ENCODE results near the gene COL5A1.
"Not testable (repeated sequence)": the region's sequence is repeated elsewhere in the genome, so short reads cannot be mapped to it uniquely, and the experiment has no call there.

COL5A1 gene

DNA sequence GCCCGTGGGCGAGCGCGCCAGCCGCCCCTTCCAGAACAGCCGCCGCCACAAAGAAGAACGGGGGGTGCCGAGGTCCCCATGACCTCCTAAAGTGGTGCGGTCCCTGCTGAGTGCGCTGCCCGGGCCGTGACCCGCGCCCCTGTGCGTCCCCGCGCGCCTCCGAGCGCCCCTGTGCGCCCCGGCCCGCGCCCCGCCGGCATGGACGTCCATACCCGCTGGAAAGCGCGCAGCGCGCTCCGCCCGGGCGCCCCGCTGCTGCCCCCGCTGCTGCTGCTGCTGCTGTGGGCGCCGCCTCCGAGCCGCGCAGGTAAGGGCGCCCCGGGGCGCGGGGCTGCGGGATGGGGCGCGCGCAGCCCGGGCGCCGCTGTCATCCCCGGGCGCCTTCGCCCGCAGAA, 384 bp downstream of the COL5A1 start:
- no peaks in the 10 kb centered on the region for H3K36me3 ChIP-seq (ENCODE audit: control insufficient read depth, insufficient read depth, low read length)
- no peaks in the 10 kb centered on the region for H3K9me3 ChIP-seq (ENCODE audit: control insufficient read depth, low read length)
- peak overlapping the region; percentile 90 for H3K4me2 ChIP-seq (ENCODE audit: low read length)
- H3K27me3 ChIP-seq (ENCODE audit: control insufficient read depth, insufficient read depth, low read length) = no peaks in the 10 kb centered on the region
- no peak overlapping the region for H3K9ac ChIP-seq
- peak overlapping the region; percentile 59 for H3K4me3 ChIP-seq (ENCODE audit: low read depth, low read length)
- H3K27ac ChIP-seq = no peak overlapping the region
- no peaks in the 10 kb centered on the region for H3K4me1 ChIP-seq
- H3K79me2 ChIP-seq = no peaks in the 10 kb centered on the region
- peak overlapping the region; percentile 79 for H2AFZ ChIP-seq
- TF ChIP-seq, protein P1, sequence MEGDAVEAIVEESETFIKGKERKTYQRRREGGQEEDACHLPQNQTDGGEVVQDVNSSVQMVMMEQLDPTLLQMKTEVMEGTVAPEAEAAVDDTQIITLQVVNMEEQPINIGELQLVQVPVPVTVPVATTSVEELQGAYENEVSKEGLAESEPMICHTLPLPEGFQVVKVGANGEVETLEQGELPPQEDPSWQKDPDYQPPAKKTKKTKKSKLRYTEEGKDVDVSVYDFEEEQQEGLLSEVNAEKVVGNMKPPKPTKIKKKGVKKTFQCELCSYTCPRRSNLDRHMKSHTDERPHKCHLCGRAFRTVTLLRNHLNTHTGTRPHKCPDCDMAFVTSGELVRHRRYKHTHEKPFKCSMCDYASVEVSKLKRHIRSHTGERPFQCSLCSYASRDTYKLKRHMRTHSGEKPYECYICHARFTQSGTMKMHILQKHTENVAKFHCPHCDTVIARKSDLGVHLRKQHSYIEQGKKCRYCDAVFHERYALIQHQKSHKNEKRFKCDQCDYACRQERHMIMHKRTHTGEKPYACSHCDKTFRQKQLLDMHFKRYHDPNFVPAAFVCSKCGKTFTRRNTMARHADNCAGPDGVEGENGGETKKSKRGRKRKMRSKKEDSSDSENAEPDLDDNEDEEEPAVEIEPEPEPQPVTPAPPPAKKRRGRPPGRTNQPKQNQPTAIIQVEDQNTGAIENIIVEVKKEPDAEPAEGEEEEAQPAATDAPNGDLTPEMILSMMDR (IDR thresholded peaks at IDR 0.05) = no peak

- Histone ChIP-seq H3K4me3 (ENCODE audit: low read depth, low read length) (no peak overlapping the region), H3K27ac (no peak overlapping the region), H3K36me3 (ENCODE audit: control insufficient read depth, insufficient read depth, low read length) (no peaks in the 10 kb centered on the region), H3K79me2 (no peaks in the 10 kb centered on the region), H3K27me3 (ENCODE audit: control insufficient read depth, insufficient read depth, low read length) (no peaks in the 10 kb centered on the region), H2AFZ (no peak overlapping the region), H3K4me2 (ENCODE audit: low read length) (peak overlapping the region; percentile 90), H3K9me3 (ENCODE audit: control insufficient read depth, low read length) (no peaks in the 10 kb centered on the region), H3K4me1 (no peaks in the 10 kb centered on the region), H3K9ac (no peak overlapping the region)
- TF ChIP-seq, protein P1 (IDR thresholded peaks at IDR 0.05) = no peak
Observed at GRCh38 chr9:134642385-134643181, 980 bp downstream of the COL5A1 start.

DNA sequence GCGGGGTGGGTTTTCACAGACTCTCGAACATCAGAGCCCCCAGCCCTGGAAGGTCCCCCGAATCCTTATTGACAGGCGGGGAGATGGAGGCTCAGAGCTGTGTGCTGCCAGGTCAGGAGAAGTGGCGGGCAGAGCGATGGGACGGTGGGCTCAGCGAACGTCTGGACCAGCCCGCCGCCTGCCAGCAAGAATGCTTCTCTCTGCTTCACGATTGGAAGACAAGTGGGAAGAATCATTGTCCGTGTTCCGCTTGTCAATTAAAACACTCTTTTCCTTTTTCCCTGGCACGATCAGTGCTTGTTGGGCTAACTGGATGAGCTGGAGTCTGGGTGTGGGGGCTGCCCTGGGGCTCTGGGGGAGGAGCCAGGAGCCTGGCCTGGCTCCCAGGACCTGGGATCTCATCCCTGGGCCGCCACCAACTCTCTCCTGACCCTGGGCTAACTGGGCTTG, 1.6 kb downstream of the COL5A1 start:
- H3K9me3 ChIP-seq (ENCODE audit: control insufficient read depth, low read length) = no peaks in the 10 kb centered on the region
- H3K4me1 ChIP-seq = no peaks in the 10 kb centered on the region
- H3K27me3 ChIP-seq (ENCODE audit: control insufficient read depth, insufficient read depth, low read length) = no peaks in the 10 kb centered on the region
- H3K79me2 ChIP-seq = no peaks in the 10 kb centered on the region
- H3K27ac ChIP-seq = no peak overlapping the region
- no peaks in the 10 kb centered on the region for H3K36me3 ChIP-seq (ENCODE audit: control insufficient read depth, insufficient read depth, low read length)
- no peak overlapping the region for H2AFZ ChIP-seq
- H3K4me3 ChIP-seq (ENCODE audit: low read depth, low read length) = no peak overlapping the region
- TF ChIP-seq, protein P1 (IDR thresholded peaks at IDR 0.05) = no peak
- peak overlapping the region; percentile 14 for H3K4me2 ChIP-seq (ENCODE audit: low read length)
- H3K9ac ChIP-seq = no peak overlapping the region

DNA sequence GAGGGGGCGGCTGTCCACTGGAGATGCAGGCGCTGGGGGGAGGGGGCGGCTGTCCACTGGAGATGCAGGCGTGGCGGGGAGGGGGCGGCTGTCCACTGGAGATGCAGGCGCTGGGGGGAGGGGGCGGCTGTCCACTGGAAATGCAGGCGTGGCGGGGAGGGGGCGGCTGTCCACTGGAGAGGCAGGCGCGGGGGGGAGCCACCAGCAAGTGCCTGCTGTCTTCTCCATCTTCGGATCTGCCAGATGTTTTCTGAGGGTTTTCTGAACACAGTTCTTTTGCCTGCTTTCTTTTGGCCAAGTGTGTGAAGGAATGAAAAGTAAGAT, 2.8 kb downstream of the COL5A1 start:
- not testable (repeated sequence) for H3K27me3 ChIP-seq (ENCODE audit: control insufficient read depth, insufficient read depth, low read length); H2AFZ ChIP-seq; H3K4me2 ChIP-seq (ENCODE audit: low read length); H3K9ac ChIP-seq; H3K79me2 ChIP-seq; H3K4me1 ChIP-seq; H3K27ac ChIP-seq; H3K4me3 ChIP-seq (ENCODE audit: low read depth, low read length); H3K9me3 ChIP-seq (ENCODE audit: control insufficient read depth, low read length); H3K36me3 ChIP-seq (ENCODE audit: control insufficient read depth, insufficient read depth, low read length)

DNA sequence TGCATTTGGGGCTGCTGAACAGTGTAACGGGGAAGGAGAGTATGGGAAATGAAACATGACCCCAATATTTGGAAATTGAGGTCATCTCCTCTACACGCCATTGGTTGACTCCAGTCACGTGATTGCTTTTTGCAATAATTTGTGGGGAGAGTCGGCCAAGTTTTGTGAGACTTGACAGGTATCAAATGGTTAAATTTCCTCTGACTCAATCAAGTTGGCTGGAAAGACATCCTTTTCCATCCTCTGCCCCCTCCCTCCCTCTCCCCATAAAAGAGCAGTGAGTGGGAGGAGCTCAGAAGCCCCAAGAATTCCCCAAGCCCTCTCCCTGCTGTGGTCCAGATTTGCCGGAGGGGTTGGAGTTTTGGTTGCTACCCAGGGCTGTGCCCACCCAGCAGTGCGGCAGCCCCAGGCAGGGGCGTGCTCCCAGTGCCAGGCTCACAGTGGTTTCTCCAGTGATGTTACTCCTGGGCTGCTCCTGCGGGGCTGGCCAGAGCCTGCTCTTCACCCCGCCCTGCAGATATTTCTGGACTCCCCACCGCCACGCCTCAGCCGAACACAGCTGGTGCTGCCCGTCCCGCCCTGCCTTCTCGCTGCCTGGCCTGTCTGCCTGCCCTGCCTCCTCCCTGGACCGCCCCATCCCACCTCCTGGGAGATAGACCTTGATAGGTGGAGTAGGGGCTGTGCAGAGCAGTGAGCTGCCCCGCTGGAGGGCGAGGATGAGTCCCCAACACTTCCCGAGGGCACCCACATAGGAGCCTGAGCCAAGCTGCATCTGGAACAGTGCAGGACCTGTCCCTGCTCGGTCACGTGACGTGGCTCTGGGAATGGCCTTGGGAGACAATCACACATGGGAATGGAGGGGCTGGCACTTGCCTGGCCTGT, 3.4 kb downstream of the COL5A1 start:
- no peak overlapping the region for H3K27ac ChIP-seq
- H2AFZ ChIP-seq = no peak overlapping the region
- TF ChIP-seq, protein P1 (IDR thresholded peaks at IDR 0.05) = no peak
- H3K4me1 ChIP-seq = no peaks in the 10 kb centered on the region
- H3K79me2 ChIP-seq = no peaks in the 10 kb centered on the region
- no peaks in the 10 kb centered on the region for H3K36me3 ChIP-seq (ENCODE audit: control insufficient read depth, insufficient read depth, low read length)
- no peak overlapping the region for H3K4me2 ChIP-seq (ENCODE audit: low read length)
- H3K9me3 ChIP-seq (ENCODE audit: control insufficient read depth, low read length) = no peaks in the 10 kb centered on the region
- no peak overlapping the region for H3K9ac ChIP-seq
- H3K27me3 ChIP-seq (ENCODE audit: control insufficient read depth, insufficient read depth, low read length) = no peaks in the 10 kb centered on the region
- H3K4me3 ChIP-seq (ENCODE audit: low read depth, low read length) = no peak overlapping the region
